Urinary bladder (tissue), 4 donors: ENCODE data around the gene STIM1. TPM values are rescaled to one million over a fixed set of nuclear protein-coding genes. Genes with fewer than 3 reads are reported as not detected.
"Not testable (repeated sequence)": the region's sequence is repeated elsewhere in the genome, so short reads cannot be mapped to it uniquely, and the experiment has no call there.

ENCODE experiments used
- DNase-seq: peaks from one replicate; pipeline ENCODE4 v3.0.0-alpha.2; 2015; ENCODE audit errors: extremely low spot score
- H3K27ac ChIP-seq: one replicate; pipeline ENCODE4 v1.5.1; 2013; ENCODE audit warnings: low read depth, mild to moderate bottlenecking, moderate library complexity
- H3K36me3 ChIP-seq: one replicate; pipeline ENCODE4 v1.6.1; 2013; ENCODE audit warnings: mild to moderate bottlenecking, moderate library complexity; ENCODE audit not compliant: insufficient read depth
- H3K4me1 ChIP-seq: one replicate; pipeline ENCODE4 v1.6.1; 2013; ENCODE audit warnings: mild to moderate bottlenecking, moderate library complexity; ENCODE audit not compliant: insufficient read depth
- H3K4me3 ChIP-seq: one replicate; pipeline ENCODE4 v1.5.1; 2013; ENCODE audit warnings: low read depth, low read length
- WGBS: extraction: QIAGEN DNeasy Blood & Tissue Kit; methylation state at CpG from one replicate; pipeline ENCODE4 v1.1.7; 2013; 5-methylcytosine and 5-hydroxymethylcytosine counted together
- polyA plus RNA-seq: library from polyadenylated mRNA; stranded (reverse); fragments of 200-250 nt; gene quantifications from one replicate; pipeline ENCODE4 v1.2.3, GENCODE V29; 2013
- total RNA-seq: library from RNA; depleted of rRNA; stranded (reverse); fragments of >200 nt; gene quantifications from one replicate; pipeline ENCODE4 v1.2.3, GENCODE V29; 2014
- donor health status: healthy with polysubstance abuse.
- donor health status: healthy.

Gene STIM1
- total and polyA plus RNA-seq, 2 donors = 41.8 to 61.0 TPM

- H3K27ac ChIP-seq = no peak overlapping the region
- no peak for DNase-seq
- no peaks in the 10 kb centered on the region for H3K4me1 ChIP-seq
- no peak overlapping the region for H3K4me3 ChIP-seq
- 99% methylated on average over 1 of the region's 1 CpG for WGBS
- H3K36me3 ChIP-seq = no peaks in the 10 kb centered on the region
Observed at GRCh38 chr11:3891751-3892150, 36.3 kb downstream of the STIM1 start.

GRCh38 chr11:3892156-3892555 lies 36.7 kb downstream of the STIM1 start:
- WGBS = 98% methylated on average over 2 of the region's 2 CpGs
- Histone ChIP-seq H3K4me1 (no peaks in the 10 kb centered on the region), H3K4me3 (no peak overlapping the region), H3K27ac (no peak overlapping the region), H3K36me3 (no peaks in the 10 kb centered on the region)
- DNase-seq = no peak

- H3K27ac ChIP-seq = no peak overlapping the region
- DNase-seq = no peak
- H3K4me1 ChIP-seq = no peaks in the 10 kb centered on the region
- WGBS = 99% methylated on average over 2 of the region's 2 CpGs
- no peak overlapping the region for H3K4me3 ChIP-seq
- no peaks in the 10 kb centered on the region for H3K36me3 ChIP-seq
Observed at GRCh38 chr11:3893311-3893710, 37.8 kb downstream of the STIM1 start.

- no peak overlapping the region for H3K27ac ChIP-seq
- H3K4me3 ChIP-seq = no peak overlapping the region
- no peak for DNase-seq
- no peaks in the 10 kb centered on the region for H3K4me1 ChIP-seq
- no peaks in the 10 kb centered on the region for H3K36me3 ChIP-seq
- WGBS = 80% methylated on average over 5 of the region's 5 CpGs
Observed at GRCh38 chr11:3894128-3894731, 38.8 kb downstream of the STIM1 start.

GRCh38 chr11:3896644-3897043 lies 41.2 kb downstream of the STIM1 start:
- 96% methylated on average over 2 of the region's 2 CpGs for WGBS
- Histone ChIP-seq H3K36me3 (no peaks in the 10 kb centered on the region), H3K4me3 (no peak overlapping the region), H3K27ac (no peak overlapping the region), H3K4me1 (no peaks in the 10 kb centered on the region)
- DNase-seq = no peak

- 94% methylated on average over 19 of the region's 19 CpGs for WGBS
- H3K4me1 ChIP-seq, H3K4me3 ChIP-seq, H3K36me3 ChIP-seq, H3K27ac ChIP-seq, DNase-seq: not testable (repeated sequence)
Observed at GRCh38 chr11:3900230-3900629, 44.8 kb downstream of the STIM1 start.

GRCh38 chr11:3901249-3902025 lies 46.0 kb downstream of the STIM1 start:
- no peaks in the 10 kb centered on the region for H3K36me3 ChIP-seq
- 89% methylated on average over 6 of the region's 6 CpGs for WGBS
- H3K4me3 ChIP-seq = no peak overlapping the region
- H3K4me1 ChIP-seq = no peaks in the 10 kb centered on the region
- DNase-seq = no peak
- H3K27ac ChIP-seq = no peak overlapping the region

GRCh38 chr11:3902441-3902840 lies 47.0 kb downstream of the STIM1 start:
- Histone ChIP-seq H3K27ac (no peak overlapping the region), H3K36me3 (no peaks in the 10 kb centered on the region), H3K4me1 (no peaks in the 10 kb centered on the region), H3K4me3 (no peak overlapping the region)
- DNase-seq = no peak
- 76% methylated on average over 7 of the region's 7 CpGs for WGBS

- 93% methylated on average over 1 of the region's 1 CpG for WGBS
- Histone ChIP-seq H3K36me3 (no peaks in the 10 kb centered on the region), H3K4me1 (no peaks in the 10 kb centered on the region), H3K27ac (no peak overlapping the region), H3K4me3 (no peak overlapping the region)
- DNase-seq = no peak
Observed at GRCh38 chr11:3903207-3903896, 47.9 kb downstream of the STIM1 start.

- no peak for DNase-seq
- Histone ChIP-seq H3K4me1 (no peaks in the 10 kb centered on the region), H3K27ac (no peak overlapping the region), H3K4me3 (no peak overlapping the region), H3K36me3 (no peaks in the 10 kb centered on the region)
- WGBS = 66% methylated on average over 5 of the region's 5 CpGs
Observed at GRCh38 chr11:3904228-3904627, 48.8 kb downstream of the STIM1 start.

GRCh38 chr11:3905080-3905953 lies 49.9 kb downstream of the STIM1 start:
- Histone ChIP-seq H3K36me3 (no peaks in the 10 kb centered on the region), H3K4me1 (no peaks in the 10 kb centered on the region), H3K27ac (no peak overlapping the region), H3K4me3 (no peak overlapping the region)
- WGBS = 75% methylated on average over 3 of the region's 3 CpGs
- no peak for DNase-seq

- no peak overlapping the region for H3K27ac ChIP-seq
- H3K4me1 ChIP-seq = no peaks in the 10 kb centered on the region
- no peaks in the 10 kb centered on the region for H3K36me3 ChIP-seq
- no peak for DNase-seq
- H3K4me3 ChIP-seq = no peak overlapping the region
- WGBS = 99% methylated on average over 2 of the region's 2 CpGs
Observed at GRCh38 chr11:3906166-3906565, 50.7 kb downstream of the STIM1 start.

- no peak overlapping the region for H3K4me3 ChIP-seq
- no peak overlapping the region for H3K27ac ChIP-seq
- 61% methylated on average over 2 of the region's 2 CpGs for WGBS
- no peak for DNase-seq
- no peaks in the 10 kb centered on the region for H3K36me3 ChIP-seq
- no peaks in the 10 kb centered on the region for H3K4me1 ChIP-seq
Observed at GRCh38 chr11:3907590-3907989, 52.1 kb downstream of the STIM1 start.
